Measurements from ENCODE around the gene ZNF438.
"Not testable (repeated sequence)": the region's sequence is repeated elsewhere in the genome, so short reads cannot be mapped to it uniquely, and the experiment has no call there.

The ZNF438 gene

GRCh38 chr10:31031558-31032257 lies at the start of gene ZNF438:
ZNF438 (minus strand) TSS chr10:31031865; CDS start chr10:30877034, 154,831 bp downstream.
- DNase-seq (ENCODE audit: extremely low read depth in 1 of 2, low read depth in 1 of 2): peak; percentile 74 to 93

GRCh38 chr10:31076610-31076988 lies 44.9 kb upstream of the ZNF438 start:
- no peak for DNase-seq (ENCODE audit: extremely low read depth in 1 of 2, low read depth in 1 of 2)

- no peak for DNase-seq (ENCODE audit: extremely low read depth in 1 of 2, low read depth in 1 of 2)
Measured at GRCh38 chr10:31075881-31076609, 44.4 kb upstream of the ZNF438 start.

- no peak for DNase-seq (ENCODE audit: extremely low read depth in 1 of 2, low read depth in 1 of 2)
Measured at GRCh38 chr10:31075434-31075833, 43.8 kb upstream of the ZNF438 start.

GRCh38 chr10:31074722-31075086 lies 43.0 kb upstream of the ZNF438 start:
- DNase-seq (ENCODE audit: extremely low read depth in 1 of 2, low read depth in 1 of 2): no peak

- DNase-seq (ENCODE audit: extremely low read depth in 1 of 2, low read depth in 1 of 2): no peak
Measured at GRCh38 chr10:31073996-31074721, 42.5 kb upstream of the ZNF438 start.

- no peak for DNase-seq (ENCODE audit: extremely low read depth in 1 of 2, low read depth in 1 of 2)
Measured at GRCh38 chr10:31073211-31073610, 41.5 kb upstream of the ZNF438 start.

- DNase-seq (ENCODE audit: extremely low read depth in 1 of 2, low read depth in 1 of 2): no peak
Measured at GRCh38 chr10:31072451-31072850, 40.8 kb upstream of the ZNF438 start.

- DNase-seq (ENCODE audit: extremely low read depth in 1 of 2, low read depth in 1 of 2): no peak
Measured at GRCh38 chr10:31071232-31072005, 39.8 kb upstream of the ZNF438 start.

- no peak for DNase-seq (ENCODE audit: extremely low read depth in 1 of 2, low read depth in 1 of 2)
Measured at GRCh38 chr10:31070691-31071090, 39.0 kb upstream of the ZNF438 start.

- DNase-seq (ENCODE audit: extremely low read depth in 1 of 2, low read depth in 1 of 2): no peak
Measured at GRCh38 chr10:31070025-31070424, 38.4 kb upstream of the ZNF438 start.

- no peak for DNase-seq (ENCODE audit: extremely low read depth in 1 of 2, low read depth in 1 of 2)
Measured at GRCh38 chr10:31069411-31069810, 37.7 kb upstream of the ZNF438 start.

- DNase-seq (ENCODE audit: extremely low read depth in 1 of 2, low read depth in 1 of 2): no peak
Measured at GRCh38 chr10:31064348-31064747, 32.7 kb upstream of the ZNF438 start.

- DNase-seq (ENCODE audit: extremely low read depth in 1 of 2, low read depth in 1 of 2): no peak
Measured at GRCh38 chr10:31063841-31064240, 32.2 kb upstream of the ZNF438 start.

- no peak for DNase-seq (ENCODE audit: extremely low read depth in 1 of 2, low read depth in 1 of 2)
Measured at GRCh38 chr10:31062856-31063255, 31.2 kb upstream of the ZNF438 start.

GRCh38 chr10:31061941-31062340 lies 30.3 kb upstream of the ZNF438 start:
- no peak for DNase-seq (ENCODE audit: extremely low read depth in 1 of 2, low read depth in 1 of 2)

GRCh38 chr10:31058795-31059703 lies 27.4 kb upstream of the ZNF438 start:
- no peak for DNase-seq (ENCODE audit: extremely low read depth in 1 of 2, low read depth in 1 of 2)

GRCh38 chr10:31056678-31057077 lies 25.0 kb upstream of the ZNF438 start:
- not testable (repeated sequence) for DNase-seq (ENCODE audit: extremely low read depth in 1 of 2, low read depth in 1 of 2)

- DNase-seq (ENCODE audit: extremely low read depth in 1 of 2, low read depth in 1 of 2): no peak
Measured at GRCh38 chr10:31055573-31056251, 24.0 kb upstream of the ZNF438 start.
